HepG2 (cell line): Measurements from ENCODE around the gene BABAM2.

ENCODE experiments used
- ZNF264 ChIP-seq: sonication (generic); formaldehyde crosslinking; IDR thresholded peaks from 2 replicates; pipeline ENCODE4 v1.4.0; 2020; ENCODE audit warnings: missing genetic modification reagents
- ZSCAN29 ChIP-seq: sonication (generic); formaldehyde crosslinking; conservative IDR thresholded peaks from 2 replicates; pipeline ENCODE4 v1.4.0; 2020; ENCODE audit warnings: mild to moderate bottlenecking, missing genetic modification reagents

GRCh38 chr2:27885661-27886060, 4.9 kb upstream of the BABAM2 start:
- no peak for TF ChIP-seq ZNF264 (CRISPR knock-in tag)
- no peak for TF ChIP-seq ZSCAN29
